NCI-H226 (cell line): Measurements from ENCODE around the gene CCDC117.

Source experiments
- DNase-seq: peaks from one replicate; pipeline ENCODE4 v3.0.0-alpha.2; 2015

CCDC117 gene

GRCh38 chr22:28771195-28771791, 1.2 kb upstream of the CCDC117 start:
- DNase-seq = no peak

DNA sequence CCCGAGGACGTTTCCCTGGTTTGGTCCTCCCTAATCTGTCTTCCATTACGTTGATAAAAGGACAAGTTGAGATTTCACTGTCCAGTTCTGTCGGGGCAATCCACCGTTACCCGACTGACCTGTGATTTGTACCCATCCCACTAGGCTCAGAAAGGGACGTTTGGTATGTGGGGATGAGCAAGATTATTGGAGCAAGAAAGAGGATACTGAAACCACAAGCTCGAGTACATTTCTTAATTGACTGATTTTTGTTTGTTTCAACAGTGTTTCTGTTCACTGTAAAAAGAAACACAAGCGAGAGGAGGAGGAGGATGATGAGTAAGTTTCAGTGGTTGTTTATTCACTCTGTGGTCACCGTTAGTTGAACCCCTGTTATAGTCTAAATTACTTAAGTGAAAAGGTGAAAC, 969 bp downstream of the CCDC117 start:
- DNase-seq = no peak

DNA sequence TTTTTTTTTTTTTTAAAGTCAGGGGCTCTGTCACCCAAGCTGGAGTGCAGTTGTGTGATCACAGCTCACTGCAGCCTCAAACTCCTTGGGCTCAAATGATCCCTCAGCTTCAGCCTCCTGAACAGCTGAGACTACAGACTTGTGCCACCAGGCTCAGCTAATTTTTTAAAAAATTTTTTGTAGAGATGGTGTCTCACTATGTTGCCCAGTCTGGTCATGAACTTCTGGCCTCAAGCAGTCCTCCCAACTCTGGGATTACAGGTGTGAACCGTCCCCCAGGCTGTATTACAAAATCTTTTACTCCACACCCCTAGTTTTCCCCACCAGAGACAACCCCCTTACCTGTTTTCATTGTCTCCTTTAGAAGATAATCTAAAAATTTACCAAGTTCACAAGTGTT, 1.9 kb downstream of the CCDC117 start:
- no peak for DNase-seq

- no peak for DNase-seq
Observed at GRCh38 chr22:28779833-28780232, 7.3 kb downstream of the CCDC117 start.

- no peak for DNase-seq
Observed at GRCh38 chr22:28780296-28780695, 7.8 kb downstream of the CCDC117 start.

- no peak for DNase-seq
Observed at GRCh38 chr22:28783786-28784671, 11.5 kb downstream of the CCDC117 start.

- DNase-seq = no peak
Observed at GRCh38 chr22:28788601-28789000, 16.1 kb downstream of the CCDC117 start.

DNA sequence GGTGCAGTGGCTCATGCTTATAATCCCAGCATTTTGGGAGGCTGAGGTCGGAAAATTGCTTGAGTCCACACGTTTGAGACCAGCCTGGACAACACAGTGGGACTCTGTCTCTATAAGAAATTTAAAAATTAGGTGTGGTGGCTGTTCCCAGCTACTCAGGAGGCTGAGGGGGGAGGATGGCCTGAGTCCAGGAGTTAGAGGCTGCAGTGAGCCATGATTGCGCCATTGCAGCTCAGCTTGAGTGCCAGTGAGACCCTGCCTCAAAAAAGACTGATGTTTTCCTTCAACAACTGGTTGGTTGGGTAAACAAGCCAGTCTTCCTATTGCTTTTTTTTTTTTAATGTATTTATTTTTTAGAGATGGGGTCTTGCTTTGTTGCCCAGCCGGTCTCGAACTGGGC, 18.6 kb downstream of the CCDC117 start:
- DNase-seq = no peak

- no peak for DNase-seq
Observed at GRCh38 chr22:28791841-28792490, 19.5 kb downstream of the CCDC117 start.

DNA sequence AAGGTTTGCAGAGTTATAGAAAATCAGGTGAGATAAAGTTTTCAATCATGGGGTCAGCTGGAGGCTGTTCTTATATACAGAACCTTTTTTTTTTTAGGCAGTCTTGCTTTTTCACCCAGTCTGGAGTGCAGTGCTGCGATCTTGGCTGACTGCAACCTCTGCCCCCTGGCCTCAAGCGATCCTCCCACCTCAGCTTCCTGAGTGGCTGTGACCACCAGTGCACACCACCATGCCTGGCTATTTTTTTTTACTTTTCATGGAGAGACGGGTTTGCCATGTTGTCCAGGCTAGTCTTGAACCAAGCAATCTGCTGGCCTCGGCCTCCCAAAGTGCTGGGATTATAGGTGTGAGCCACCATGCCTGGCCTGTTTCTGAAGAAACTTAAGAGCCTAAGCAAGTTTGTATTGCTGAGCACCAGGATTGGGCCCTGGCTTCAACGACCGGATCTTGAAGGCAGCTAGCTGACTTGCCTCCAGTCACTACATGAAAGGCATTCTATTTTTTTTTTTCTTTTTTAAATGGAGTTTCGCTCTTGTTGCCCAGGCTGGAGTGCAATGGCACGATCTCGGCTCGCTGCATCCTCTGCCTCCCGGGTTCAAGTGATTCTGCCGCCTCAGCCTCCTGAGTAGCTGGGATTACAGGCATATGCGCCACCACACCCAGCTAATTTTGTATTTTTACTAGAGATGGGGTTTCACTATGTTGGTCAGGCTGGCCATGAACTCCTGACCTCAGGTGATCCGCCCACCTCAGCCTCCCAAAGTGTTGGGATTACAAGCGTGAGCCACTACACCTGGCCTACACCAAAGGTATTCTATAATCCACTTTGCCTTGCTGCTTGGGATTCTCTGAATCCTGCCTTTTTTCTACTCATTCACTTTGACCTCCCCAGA, 20.2 kb downstream of the CCDC117 start:
- DNase-seq = no peak

- DNase-seq = no peak
Observed at GRCh38 chr22:28793976-28794584, 21.6 kb downstream of the CCDC117 start.

GRCh38 chr22:28795071-28795693, 22.7 kb downstream of the CCDC117 start:
- no peak for DNase-seq

DNA sequence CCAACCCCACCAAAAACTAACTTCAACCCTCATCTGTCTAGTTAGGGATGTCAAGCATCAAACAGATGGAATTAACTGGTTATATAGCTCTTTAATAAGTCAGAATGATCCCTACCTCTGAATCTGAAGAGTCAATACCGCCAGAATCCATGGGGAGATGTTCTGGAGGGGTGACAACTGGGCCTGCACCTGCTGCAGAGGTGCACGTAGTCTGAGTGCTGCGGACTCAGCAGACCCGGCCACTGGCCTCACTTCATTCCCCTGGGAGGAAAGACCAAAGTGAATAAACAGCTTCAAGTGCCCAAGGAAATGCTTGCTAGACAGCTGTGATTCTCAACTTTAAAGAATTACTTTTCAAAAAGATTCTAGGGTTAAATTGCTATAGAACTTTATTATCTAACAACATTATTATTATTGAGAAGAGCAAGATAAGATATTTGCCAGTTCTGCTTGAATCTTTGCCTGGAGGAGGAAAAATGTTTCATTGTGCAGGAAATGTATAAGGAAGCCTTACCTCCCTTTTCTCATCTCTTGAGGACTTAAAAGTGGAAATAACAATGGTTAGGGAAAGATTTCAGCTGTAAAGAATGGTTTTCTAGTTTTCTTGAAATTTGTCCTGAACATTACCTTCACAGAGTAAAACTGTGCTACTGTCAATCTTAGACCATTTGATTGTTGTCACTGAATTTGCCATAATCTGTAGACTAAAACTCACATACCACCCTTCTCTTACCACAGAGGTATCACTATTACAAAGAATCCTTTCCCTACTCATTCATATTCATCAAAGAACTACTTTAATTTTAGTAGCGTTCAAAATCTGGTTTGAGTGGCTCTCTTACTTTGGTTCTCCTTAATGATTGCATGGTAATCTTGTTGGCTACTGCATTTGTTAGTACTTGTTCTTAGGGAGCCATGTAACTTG, 23.7 kb downstream of the CCDC117 start:
- DNase-seq = no peak

DNA sequence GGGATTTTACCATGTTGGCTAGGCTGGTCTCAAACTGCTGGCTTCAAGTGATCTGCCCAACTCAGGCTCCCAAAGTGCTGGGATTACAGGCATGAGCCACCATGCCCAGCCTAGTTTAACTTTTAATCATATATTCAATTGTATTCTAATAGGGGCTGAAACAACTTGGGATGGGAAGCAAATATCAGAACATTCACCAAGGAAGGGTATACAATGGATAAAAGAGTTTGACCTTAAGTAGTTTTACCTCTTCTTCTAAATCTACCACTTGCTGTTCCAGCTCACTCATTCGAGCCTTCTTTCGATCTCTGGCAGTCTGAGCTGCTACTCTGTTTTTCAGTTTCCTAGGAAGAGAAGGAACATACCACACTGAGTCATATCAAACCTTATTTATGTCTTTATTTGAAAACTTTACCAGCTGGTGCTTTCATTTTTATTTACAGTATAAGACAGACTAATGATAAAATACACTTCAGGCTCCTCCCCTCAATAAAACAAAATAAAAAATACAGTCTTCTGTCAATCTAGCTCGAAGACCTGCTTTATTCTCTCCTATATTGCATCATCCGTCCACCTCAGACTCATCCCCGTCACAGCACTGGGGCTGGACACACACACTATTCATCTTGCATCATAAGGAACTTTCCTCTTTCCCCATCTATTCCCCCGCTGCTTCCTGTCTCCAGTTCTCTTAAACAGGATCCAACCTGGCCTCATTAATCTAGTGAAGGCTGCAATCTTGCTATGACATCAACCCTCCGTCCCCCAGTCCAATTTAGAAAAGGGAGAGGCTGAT, 26.5 kb downstream of the CCDC117 start:
- peak; percentile 66 for DNase-seq

DNA sequence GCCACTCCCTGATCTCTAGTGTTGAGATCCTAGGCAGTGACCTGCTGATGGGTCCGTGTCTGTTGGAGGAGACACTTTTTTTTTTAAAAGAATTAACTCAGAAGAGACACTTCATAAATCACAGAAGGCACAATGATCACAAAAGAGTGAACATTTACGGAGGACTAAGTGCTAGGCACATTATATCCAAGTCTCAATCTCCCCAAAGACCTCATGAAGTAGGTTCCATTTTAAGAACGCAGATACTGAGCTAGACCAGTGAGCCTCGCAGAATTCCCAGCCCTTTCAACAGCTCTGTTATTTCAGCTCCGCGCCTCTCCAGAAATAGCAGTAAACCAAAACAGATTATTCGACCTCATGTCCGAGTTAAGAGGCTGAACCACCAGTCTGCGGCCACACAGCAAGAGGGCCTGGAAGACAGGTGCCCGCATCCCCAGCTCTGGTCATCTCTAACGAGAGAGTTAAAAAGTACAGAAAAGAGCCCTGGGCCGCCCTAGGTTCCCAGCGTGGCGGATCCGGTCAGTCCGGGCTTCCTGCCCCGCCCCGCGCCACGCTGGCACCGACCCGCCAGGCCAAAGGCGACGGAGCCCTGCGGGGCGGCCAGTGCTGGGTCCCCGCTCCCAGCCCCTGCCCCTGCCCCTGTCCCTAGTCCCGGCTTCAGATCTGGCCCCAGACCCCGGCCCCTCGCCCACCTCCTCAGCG, 27.3 kb downstream of the CCDC117 start:
- peak; percentile 3 for DNase-seq

DNA sequence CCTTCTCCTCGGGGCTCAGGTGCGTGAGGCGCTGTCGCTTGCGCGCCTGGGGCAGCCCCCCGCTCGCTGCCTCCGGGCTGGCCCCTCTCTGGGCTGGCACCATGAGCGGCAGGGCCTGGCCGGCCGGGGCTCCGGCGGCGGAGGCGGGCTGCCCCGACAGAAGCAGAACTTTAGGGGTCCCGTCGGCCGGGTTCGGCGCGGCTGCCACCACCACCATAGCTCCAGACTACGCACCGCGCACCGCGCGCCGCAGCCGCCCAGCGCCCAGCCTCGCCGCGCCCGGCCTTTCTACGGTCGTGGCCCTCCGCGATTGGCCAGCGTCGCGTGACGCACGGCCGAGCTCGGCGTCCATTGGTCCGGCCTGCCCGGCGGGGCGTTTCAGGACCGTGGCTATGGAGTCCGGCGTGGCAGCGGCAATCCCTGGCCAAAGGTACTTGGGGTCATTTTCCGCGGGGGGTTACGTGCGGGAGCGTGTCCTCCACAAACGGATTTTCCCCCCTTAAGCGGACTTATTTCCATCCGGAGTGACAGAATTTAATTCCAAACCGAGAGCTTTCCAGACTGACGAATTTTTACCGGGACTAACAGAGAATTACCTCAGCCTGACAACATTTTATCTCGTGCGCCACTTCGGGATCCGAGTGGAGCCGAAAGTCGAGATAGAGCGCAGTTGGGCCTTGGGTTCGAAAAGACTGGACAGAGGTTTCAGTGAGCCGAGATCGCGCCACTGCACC, 28.0 kb downstream of the CCDC117 start, which contains the start of gene XBP1:
Gene XBP1 (minus strand): TSS at position 262 of the 734 bp plus-strand sequence.
- DNase-seq = peak; percentile 83

DNA sequence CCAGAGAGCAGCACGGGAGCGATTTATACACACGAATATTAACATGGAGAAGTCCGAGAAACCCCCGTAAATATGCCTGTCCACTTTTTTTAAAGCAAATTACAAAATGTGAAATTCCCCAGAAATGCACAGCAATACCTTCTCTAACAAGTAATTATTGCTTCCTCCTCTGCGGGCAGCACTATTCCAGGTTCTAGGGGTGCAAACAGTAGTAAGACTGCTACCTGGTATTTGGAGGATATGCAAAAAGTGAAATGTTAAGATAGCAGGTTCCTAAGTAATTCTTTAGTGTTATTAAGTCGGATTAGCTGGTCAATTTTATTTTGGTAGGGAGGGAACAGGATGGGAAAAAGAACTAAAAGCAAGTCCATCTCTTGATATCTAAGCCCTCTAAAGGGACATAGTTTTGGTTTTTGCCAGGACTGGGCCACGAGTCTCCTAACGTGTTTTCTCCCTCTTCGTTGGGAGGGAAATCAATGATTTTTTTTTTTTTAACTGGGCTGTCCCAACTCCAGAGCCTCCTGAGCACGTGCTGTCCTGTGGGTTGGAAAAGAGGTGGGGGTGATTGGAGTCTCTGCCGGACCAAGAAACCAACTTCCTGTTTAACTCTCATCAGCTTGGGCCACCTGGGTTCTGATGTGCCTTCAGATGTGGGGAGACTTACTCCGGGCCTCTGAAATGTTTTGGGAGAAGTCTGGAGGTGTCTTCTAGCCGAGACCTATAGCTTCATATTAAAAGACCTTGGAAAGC, 29.5 kb downstream of the CCDC117 start:
- no peak for DNase-seq
